Heart right ventricle (tissue), 16 donors: ENCODE measurements around the gene PRELID3B. TPM values are rescaled to one million over a fixed set of nuclear protein-coding genes. Genes with fewer than 3 reads are reported as not detected.

Source experiments
- ATAC-seq, 8 donors: fragments of 200-7000 bp; cut with Tn5 transposase; one replicate each; pipeline ENCODE4 v1.9.1; 2020; ENCODE audit warnings: mild to moderate bottlenecking in 8 of 8, moderate library complexity in 8 of 8, moderate number of reproducible peaks in 1 of 8
- DNase-seq, 2 donors: peaks; one replicate each; pipeline ENCODE4 v3.0.0-alpha.2; 2020
- H3K27ac ChIP-seq, 10 donors: fragments of 200-600 bp; sonication (generic) in 2 of 10; one replicate each; pipeline versions ENCODE4 v1.5.0 to v1.8.0; 2020 to 2022; ENCODE audit warnings: mild to moderate bottlenecking in 3 of 10
- H3K27me3 ChIP-seq, 7 donors: fragments of 200-600 bp; one replicate each; pipeline ENCODE4 v1.8.0; 2021 to 2022; ENCODE audit warnings: mild to moderate bottlenecking in 2 of 7
- H3K36me3 ChIP-seq, 9 donors: fragments of 200-600 bp; sonication (generic) in 1 of 9; one replicate each; pipeline versions ENCODE4 v1.5.0 to v1.8.0; 2020 to 2022; ENCODE audit warnings: mild to moderate bottlenecking in 2 of 9
- H3K4me1 ChIP-seq, 9 donors: fragments of 200-600 bp; sonication (generic) in 1 of 9; one replicate each; pipeline versions ENCODE4 v1.5.0 to v1.8.0; 2020 to 2022; ENCODE audit warnings: mild to moderate bottlenecking in 4 of 9
- H3K4me3 ChIP-seq, 10 donors: fragments of 200-600 bp; sonication (generic) in 2 of 10; one replicate each; pipeline versions ENCODE4 v1.5.0 to v1.8.0; 2020 to 2022; ENCODE audit warnings: mild to moderate bottlenecking in 7 of 10, moderate library complexity in 2 of 10
- H3K9me3 ChIP-seq, 11 donors: fragments of 200-600 bp in 10 of 11; sonication (generic) in 2 of 11; one replicate each; pipeline versions ENCODE4 v1.5.0 to v1.8.0; 2013 to 2022; ENCODE audit warnings: mild to moderate bottlenecking in 2 of 11, control low read depth in 1 of 11, moderate library complexity in 1 of 11
- CTCF ChIP-seq, 9 donors: fragments of 200-600 bp; sonication (generic) in 2 of 9; IDR thresholded peaks; one replicate each; pipeline versions ENCODE4 v1.5.0 to v1.8.0; 2021 to 2022; ENCODE audit warnings: antibody characterized with exemption in 9 of 9, mild to moderate bottlenecking in 5 of 9, moderate library complexity in 1 of 9
- WGBS, 2 donors: extraction: QIAGEN DNeasy Blood & Tissue Kit; methylation state at CpG; one replicate each; pipeline ENCODE4 v1.1.7; 2013; ENCODE audit warnings: inconsistent platforms in 1 of 2; 5-methylcytosine and 5-hydroxymethylcytosine counted together
- intact Hi-C, 10 donors: fragments of 100-400 bp; cut with DNase I; formaldehyde crosslinking; loops; one replicate each; pipeline versions ENCODE4 v1.11.1 to v1.14.2; 2022
- polyA plus RNA-seq, 2 donors: library from polyadenylated mRNA; stranded (reverse); fragments of 200-250 nt; gene quantifications; one replicate each; pipeline ENCODE4 v1.2.3, GENCODE V29; 2013
- total RNA-seq, 10 donors: library from RNA; stranded (reverse); fragmentation: NEBNext Ultra II Directional in 3 of 10; extraction: Animal tissue kit (Norgen Biotek cat#: 25700) in 3 of 10; gene quantifications; one replicate each; pipeline versions ENCODE4 v1.2.1 to v1.2.4, GENCODE V29; 2021 to 2023
- donor health status: Arrhythmogenic right ventricular cardiomyopathy.
- donor health status: ischemic (EF 13 %, LVEDD 7.1; RV severe dilation, severe dysfunction).
- donor health status: healthy with polysubstance abuse.
- donor health status: DM: no; HTN: yes; CAD: no.
- donor health status: DM: no; HTN: no; CAD: no.
- donor health status: ischemic (EF 25% LVEDD 6.9; RV normal size, moderate dysfunction).
- donor health status: ischemic (EF 25% LVEDD 5.7; RV mildly dilated, moderate dysfunction).
- donor health status: healthy.
- donor health status: DM: yes; HTN: yes; CAD: no.
- donor health status: Ischemic cardiomyopathy.
- donor health status: ischemic (EF 35%, LVEDD 5.7; RV mildly dilated, moderate dysfunction).
- donor health status: nonischemic (EF 11% LVEDD 7.7; RV severe dilation, severe dysfunction).
- donor health status: DM: yes; HTN: yes; CAD: no.
- donor health status: PGD.
- donor health status: ischemic (EF 29% LVEDD 5.4; RV normal size, mild dysfunction).
- donor health status: nonischemic (EF 23%, LVEDD 6.1; RV moderate dilation, normal function).

PRELID3B gene
- total and polyA plus RNA-seq, 12 donors: 11.5 to 55.9 (median 45.3) TPM

- no peaks in the 10 kb centered on the region for H3K9me3 ChIP-seq
- 46 to 49% methylated on average over 9 of the region's 9 CpGs for WGBS, 2 donors
- H3K27me3 ChIP-seq: peaks cover 0 to 14% (median 0%) of the 10 kb centered on the region in 7 donors
- TF ChIP-seq CTCF (IDR thresholded peaks at IDR 0.05): no peak
- H3K36me3 ChIP-seq: no peaks in the 10 kb centered on the region
- ATAC-seq: peak in 5 of 8 donors; percentile 61 to 79 (median 70)
- intact Hi-C loops: loop anchor here in 3 of 10 donors (5.0 to 10.0 kb wide), 4 partner anchors 209 to 411 kb away; no protein-coding TSS in a partner anchor
- peak; percentile 25 to 56 for DNase-seq
- no peak overlapping the region for H3K4me3 ChIP-seq
- peak overlapping the region in 1 of 10 donors; percentile 16 for H3K27ac ChIP-seq
- H3K4me1 ChIP-seq: peaks cover 0 to 17% (median 0%) of the 10 kb centered on the region in 9 donors
These were observed 41.7 kb upstream of the PRELID3B start for GRCh38 chr20:59084041-59084850.

- H3K27me3 ChIP-seq: peaks cover 0 to 14% (median 0%) of the 10 kb centered on the region in 7 donors
- TF ChIP-seq CTCF (IDR thresholded peaks at IDR 0.05): no peak
- H3K9me3 ChIP-seq: no peaks in the 10 kb centered on the region
- H3K4me1 ChIP-seq: peaks cover 0 to 13% (median 0%) of the 10 kb centered on the region in 9 donors
- H3K27ac ChIP-seq: no peak overlapping the region
- H3K36me3 ChIP-seq: no peaks in the 10 kb centered on the region
- WGBS, 2 donors: 82 to 85% methylated on average over 1 of the region's 1 CpG
- intact Hi-C loops: loop anchor here in 3 of 10 donors (2.0 to 10.0 kb wide), 5 partner anchors 208 to 412 kb away; no protein-coding TSS in a partner anchor
- ATAC-seq: no peak
- DNase-seq: no peak
- H3K4me3 ChIP-seq: no peak overlapping the region
These were observed 40.4 kb upstream of the PRELID3B start for GRCh38 chr20:59082981-59083380.

GRCh38 chr20:59082077-59082740 is 39.6 kb upstream of the PRELID3B start:
- peak in 7 of 9 donors; percentile 16 to 44 (median 41) for TF ChIP-seq CTCF (IDR thresholded peaks at IDR 0.05)
- DNase-seq (no peak), ATAC-seq (no peak)
- H3K27me3 ChIP-seq: peaks cover 0 to 21% (median 7%) of the 10 kb centered on the region in 7 donors
- H3K27ac ChIP-seq: no peak overlapping the region
- H3K9me3 ChIP-seq: no peaks in the 10 kb centered on the region
- H3K4me3 ChIP-seq: no peak overlapping the region
- WGBS, 2 donors: 42 to 47% methylated on average over 3 of the region's 3 CpGs
- intact Hi-C loops: loop anchor here in 3 of 10 donors (2.0 to 10.0 kb wide), 5 partner anchors 207 to 413 kb away; no protein-coding TSS in a partner anchor
- peaks cover 0 to 12% (median 0%) of the 10 kb centered on the region in 9 donors for H3K4me1 ChIP-seq
- H3K36me3 ChIP-seq: no peaks in the 10 kb centered on the region

- peaks cover 0 to 27% (median 10%) of the 10 kb centered on the region in 7 donors for H3K27me3 ChIP-seq
- H3K9me3 ChIP-seq: no peaks in the 10 kb centered on the region
- no peak overlapping the region for H3K27ac ChIP-seq
- no peak overlapping the region for H3K4me3 ChIP-seq
- DNase-seq (no peak), ATAC-seq (no peak)
- WGBS, 2 donors: 58 to 59% methylated on average over 3 of the region's 3 CpGs
- no peaks in the 10 kb centered on the region for H3K36me3 ChIP-seq
- TF ChIP-seq CTCF (IDR thresholded peaks at IDR 0.05): no peak
- peaks cover 0 to 12% (median 0%) of the 10 kb centered on the region in 9 donors for H3K4me1 ChIP-seq
- intact Hi-C loops: loop anchor here in 3 of 10 donors (5.0 to 10.0 kb wide), 4 partner anchors 206 to 414 kb away; no protein-coding TSS in a partner anchor
These were observed 38.5 kb upstream of the PRELID3B start for GRCh38 chr20:59081036-59081435.
